ENCODE results near the gene ADAMTS6. TPM values are rescaled to one million over a fixed set of nuclear protein-coding genes. Genes with fewer than 3 reads are reported as not detected.

ADAMTS6 gene
- total and polyA plus RNA-seq, 2 of the 13 experiments (the other 11 are each of a cell fraction or from before 2014, with no cell fraction given), result 3.1 to 8.2 TPM

DNA sequence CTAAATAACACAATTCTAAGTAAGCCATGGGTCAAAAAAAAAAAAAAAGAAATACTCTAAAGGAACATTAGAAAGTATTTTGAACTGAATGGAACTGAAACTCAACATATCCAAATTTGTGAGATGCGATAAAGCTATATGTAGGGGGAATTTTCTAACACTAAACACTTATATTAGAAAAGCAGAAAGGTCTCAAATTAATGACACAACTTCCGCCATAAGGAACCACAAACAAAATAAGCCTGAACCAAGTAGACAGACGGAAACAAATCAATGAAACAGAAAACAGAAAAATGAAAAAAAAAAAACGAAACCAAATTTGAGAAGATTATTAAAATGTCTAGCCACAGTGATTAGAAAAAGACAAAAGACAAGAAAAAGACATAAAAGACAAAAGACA is 39.9 kb downstream of the ADAMTS6 start:
- TF ChIP-seq, protein P1, sequence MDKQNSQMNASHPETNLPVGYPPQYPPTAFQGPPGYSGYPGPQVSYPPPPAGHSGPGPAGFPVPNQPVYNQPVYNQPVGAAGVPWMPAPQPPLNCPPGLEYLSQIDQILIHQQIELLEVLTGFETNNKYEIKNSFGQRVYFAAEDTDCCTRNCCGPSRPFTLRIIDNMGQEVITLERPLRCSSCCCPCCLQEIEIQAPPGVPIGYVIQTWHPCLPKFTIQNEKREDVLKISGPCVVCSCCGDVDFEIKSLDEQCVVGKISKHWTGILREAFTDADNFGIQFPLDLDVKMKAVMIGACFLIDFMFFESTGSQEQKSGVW (CRISPR knock-in tag; IDR thresholded peaks at IDR 0.05; ENCODE audit: borderline replicate concordance), result no peak
- Histone ChIP-seq H3K36me3 (replicated peaks in 1 of 2; ENCODE audit: control insufficient read depth in 1 of 2, insufficient read depth in 2 of 2, low read length in 2 of 2) (no peaks in the 10 kb centered on the region), H2AFZ (ENCODE audit: low read length) (no peak overlapping the region), H3K4me3 (replicated peaks in 1 of 3; ENCODE audit: insufficient read depth in 1 of 3, low read depth in 2 of 3, low read length in 3 of 3) (no peak overlapping the region), H3K4me1 (ENCODE audit: insufficient read depth, low read length) (no peaks in the 10 kb centered on the region), H3K4me2 (ENCODE audit: low read depth, low read length) (no peak overlapping the region), H4K20me1 (ENCODE audit: insufficient read depth, low read length) (no peaks in the 10 kb centered on the region), H3K9me3 (ENCODE audit: low read length) (no peaks in the 10 kb centered on the region), H3K79me2 (ENCODE audit: insufficient read depth, low read length) (no peaks in the 10 kb centered on the region), H3K27ac (ENCODE audit: extremely low read length, insufficient read depth, low read length) (no peak overlapping the region), H3K9ac (ENCODE audit: insufficient read depth, low read depth, low read length) (no peak overlapping the region), H3K27me3 (ENCODE audit: control insufficient read depth in 1 of 2, insufficient read depth in 2 of 2, low read length in 2 of 2) (no peaks in the 10 kb centered on the region)
- ChIA-PET CTCF (ENCODE audit: low intra/inter-chr PET ratio, low total read pairs) (no interaction called here), POLR2A (no interaction called here)
- ATAC-seq (no peak), DNase-seq (ENCODE audit: low spot score) (no peak), FAIRE-seq (no peak)
- intact Hi-C loops (cut with micrococcal nuclease; ENCODE audit: unreplicated experiment) (no loop called here), in situ Hi-C loops (cut with HindIII; ENCODE audit: extremely low pct_ligation_motif_present, low pct_unique_long_range_greater_than_20kb) (no loop called here)
- no TSS peak for BruUV-seq (replicated peaks)
- 79% methylated on average over 4 of the region's 4 CpGs for WGBS (ENCODE audit: low lambda C conversion rate)

DNA sequence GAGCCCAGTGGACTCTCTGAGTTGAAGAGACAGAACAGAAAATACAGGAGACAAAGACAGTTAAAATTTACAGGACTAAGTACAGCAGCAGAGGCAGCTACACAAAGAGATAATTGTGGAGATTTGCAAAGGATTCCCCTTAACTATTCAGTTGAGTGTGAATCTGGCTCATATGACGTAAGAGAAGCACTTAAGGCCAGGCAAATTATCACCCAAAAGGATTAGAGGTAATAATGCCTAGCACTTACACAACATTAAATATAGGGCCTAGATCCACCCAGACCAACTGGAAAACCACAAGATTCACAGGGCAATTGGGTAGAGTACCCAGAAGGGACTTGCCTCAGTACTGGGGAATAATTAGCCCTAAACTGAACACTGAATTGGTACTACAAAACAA is 41.3 kb downstream of the ADAMTS6 start:
- Histone ChIP-seq H2AFZ (ENCODE audit: low read length) (no peak overlapping the region), H3K36me3 (replicated peaks in 1 of 2; ENCODE audit: control insufficient read depth in 1 of 2, insufficient read depth in 2 of 2, low read length in 2 of 2) (no peaks in the 10 kb centered on the region), H3K9ac (ENCODE audit: insufficient read depth, low read depth, low read length) (no peak overlapping the region), H3K4me2 (ENCODE audit: low read depth, low read length) (no peak overlapping the region), H4K20me1 (ENCODE audit: insufficient read depth, low read length) (no peaks in the 10 kb centered on the region), H3K9me3 (ENCODE audit: low read length) (no peaks in the 10 kb centered on the region), H3K79me2 (ENCODE audit: insufficient read depth, low read length) (no peaks in the 10 kb centered on the region), H3K4me1 (ENCODE audit: insufficient read depth, low read length) (no peaks in the 10 kb centered on the region), H3K4me3 (replicated peaks in 1 of 3; ENCODE audit: insufficient read depth in 1 of 3, low read depth in 2 of 3, low read length in 3 of 3) (no peak overlapping the region), H3K27me3 (ENCODE audit: control insufficient read depth in 1 of 2, insufficient read depth in 2 of 2, low read length in 2 of 2) (no peaks in the 10 kb centered on the region), H3K27ac (ENCODE audit: extremely low read length, insufficient read depth, low read length) (no peak overlapping the region)
- BruUV-seq (replicated peaks), result no TSS peak
- intact Hi-C loops (cut with micrococcal nuclease; ENCODE audit: unreplicated experiment), result no loop called here
- in situ Hi-C loops (cut with HindIII; ENCODE audit: extremely low pct_ligation_motif_present, low pct_unique_long_range_greater_than_20kb), result no loop called here
- ATAC-seq (no peak), FAIRE-seq (no peak), DNase-seq (ENCODE audit: low spot score) (no peak)
- 86% methylated on average over 1 of the region's 1 CpG for WGBS (ENCODE audit: low lambda C conversion rate)
- ChIA-PET CTCF (ENCODE audit: low intra/inter-chr PET ratio, low total read pairs) (no interaction called here), POLR2A (no interaction called here)
- no peak for TF ChIP-seq ZFY (CRISPR knock-in tag; IDR thresholded peaks at IDR 0.05)
- TF ChIP-seq, protein P2, sequence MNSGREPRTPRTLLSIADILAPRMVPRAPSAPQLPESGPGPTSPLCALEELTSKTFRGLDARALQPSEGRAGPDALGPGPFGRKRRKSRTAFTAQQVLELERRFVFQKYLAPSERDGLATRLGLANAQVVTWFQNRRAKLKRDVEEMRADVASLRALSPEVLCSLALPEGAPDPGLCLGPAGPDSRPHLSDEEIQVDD (CRISPR knock-in tag; IDR thresholded peaks at IDR 0.05; ENCODE audit: borderline replicate concordance), result no peak
- TF ChIP-seq GATA4 (IDR thresholded peaks at IDR 0.05; ENCODE audit: borderline replicate concordance, low read depth), result no peak
- no peak for TF ChIP-seq ZNF788 (CRISPR knock-in tag; IDR thresholded peaks at IDR 0.05; ENCODE audit: borderline replicate concordance)
- TF ChIP-seq KLF6 (CRISPR knock-in tag; IDR thresholded peaks at IDR 0.05), result no peak
- TF ChIP-seq KDM5A (IDR thresholded peaks at IDR 0.05; ENCODE audit: borderline replicate concordance, low read length), result no peak
- TF ChIP-seq E2F1 (CRISPR knock-in tag; IDR thresholded peaks at IDR 0.05), result no peak
- TF ChIP-seq ESRRA (CRISPR knock-in tag; IDR thresholded peaks at IDR 0.05; ENCODE audit: low read depth), result no peak
- TF ChIP-seq ZNF430 (CRISPR knock-in tag; IDR thresholded peaks at IDR 0.05), result no peak
- TF ChIP-seq HOXD1 (CRISPR knock-in tag; IDR thresholded peaks at IDR 0.05), result no peak
- TF ChIP-seq SP4 (CRISPR knock-in tag; IDR thresholded peaks at IDR 0.05), result no peak
- no peak for TF ChIP-seq HNRNPH1 (optimal IDR thresholded peaks at IDR 0.05; ENCODE audit: low read depth, low read length)
- no peak for TF ChIP-seq ZBTB38 (CRISPR knock-in tag; IDR thresholded peaks at IDR 0.05)
